Ascending aorta (tissue), 2 donors: ENCODE measurements around the gene STAM. TPM values are rescaled to one million over a fixed set of nuclear protein-coding genes. Genes with fewer than 3 reads are reported as not detected.
"Not testable (repeated sequence)": the region's sequence is repeated elsewhere in the genome, so short reads cannot be mapped to it uniquely, and the experiment has no call there.

Source experiments
- DNase-seq, 2 donors: peaks; one replicate each; pipeline ENCODE4 v3.0.0-alpha.2; 2019; ENCODE audit warnings: low spot score in 2 of 2
- H3K27ac ChIP-seq, 2 donors: fragments of 200-600 bp; sonication (generic); one replicate each; pipeline ENCODE4 v1.5.1; 2016 to 2017; ENCODE audit warnings: mild to moderate bottlenecking in 1 of 2
- H3K27me3 ChIP-seq: fragments of 200-600 bp; sonication (generic); one replicate; pipeline ENCODE4 v1.5.1; 2017
- H3K36me3 ChIP-seq, 2 donors: fragments of 200-600 bp; sonication (generic); one replicate each; pipeline ENCODE4 v1.5.1; 2016
- H3K4me1 ChIP-seq, 2 donors: fragments of 200-600 bp; sonication (generic); one replicate each; pipeline ENCODE4 v1.5.1; 2016 to 2017; ENCODE audit warnings: mild to moderate bottlenecking in 1 of 2
- H3K4me3 ChIP-seq, 2 donors: fragments of 200-600 bp; sonication (generic); one replicate each; pipeline ENCODE4 v1.5.1; 2016 to 2017; ENCODE audit warnings: mild to moderate bottlenecking in 1 of 2
- H3K9me3 ChIP-seq, 2 donors: fragments of 200-600 bp; sonication (generic); one replicate each; pipeline ENCODE4 v1.5.1; 2016
- intact Hi-C: fragments of 100-400 bp; cut with DNase I; formaldehyde crosslinking; loops from one replicate; pipeline ENCODE4 v1.15.1; 2023
- total RNA-seq: library from RNA; depleted of rRNA; stranded (reverse); fragments of >200 nt; gene quantifications from one replicate; pipeline ENCODE4 v1.1.0, GENCODE V29; 2016
- TF ChIP-seq, protein P1 (sequence below), 3 experiments: fragments of 200-600 bp in 2 of 3; fragments of 450-650 bp in 1 of 3; sonication (generic) in 2 of 3; IDR thresholded peaks; one replicate each; pipeline ENCODE4 v1.5.1; 2016 to 2019; ENCODE audit warnings: antibody characterized with exemption in 3 of 3, mild to moderate bottlenecking in 1 of 3, moderate library complexity in 1 of 3

The STAM gene
- total RNA-seq, 1 donor from 2014 or later, result 1.5 TPM

DNA sequence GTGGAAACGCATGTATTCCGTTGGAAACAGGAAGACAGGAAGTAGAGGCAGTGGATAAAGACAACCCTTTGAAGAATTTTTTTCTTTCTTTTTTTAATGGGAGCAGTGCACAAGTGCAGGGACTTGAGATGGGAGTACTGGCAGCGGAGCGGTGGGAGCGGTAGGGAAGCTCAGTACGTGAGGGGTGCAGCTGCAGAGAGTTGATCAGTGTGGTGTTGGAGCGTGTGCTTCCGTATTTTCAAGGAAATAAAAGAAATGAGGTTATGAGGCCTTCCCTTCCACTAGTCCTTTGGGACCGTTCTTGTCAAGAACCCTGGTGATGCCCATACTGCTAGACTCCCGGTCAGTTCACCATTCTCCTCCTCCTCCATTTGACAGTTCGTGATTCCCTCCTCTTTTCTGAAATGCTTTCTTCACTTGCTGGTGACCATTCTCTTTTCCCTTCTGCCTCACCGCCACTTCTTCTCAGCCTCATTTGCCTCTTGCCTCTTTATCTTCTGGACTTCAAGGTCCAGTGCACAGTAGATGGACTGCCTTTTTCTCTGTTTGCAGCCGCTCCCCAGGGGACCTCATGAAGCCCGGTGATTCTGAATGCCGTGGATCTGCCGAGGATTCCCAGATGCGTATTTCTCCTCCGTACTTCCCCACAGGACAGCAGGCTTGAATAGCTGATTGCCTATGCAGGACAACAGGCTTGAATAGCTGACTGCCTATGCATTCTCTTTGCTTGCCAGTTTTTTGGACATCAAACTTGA is 68.9 kb downstream of the STAM start:
- no peaks in the 10 kb centered on the region for H3K27me3 ChIP-seq
- no peaks in the 10 kb centered on the region for H3K9me3 ChIP-seq
- H3K4me3 ChIP-seq, result no peak overlapping the region
- no peak overlapping the region for H3K27ac ChIP-seq
- H3K36me3 ChIP-seq, result peaks cover 50 to 89% of the 10 kb centered on the region in 2 donors
- intact Hi-C loops, result no loop called here
- TF ChIP-seq, protein P1, sequence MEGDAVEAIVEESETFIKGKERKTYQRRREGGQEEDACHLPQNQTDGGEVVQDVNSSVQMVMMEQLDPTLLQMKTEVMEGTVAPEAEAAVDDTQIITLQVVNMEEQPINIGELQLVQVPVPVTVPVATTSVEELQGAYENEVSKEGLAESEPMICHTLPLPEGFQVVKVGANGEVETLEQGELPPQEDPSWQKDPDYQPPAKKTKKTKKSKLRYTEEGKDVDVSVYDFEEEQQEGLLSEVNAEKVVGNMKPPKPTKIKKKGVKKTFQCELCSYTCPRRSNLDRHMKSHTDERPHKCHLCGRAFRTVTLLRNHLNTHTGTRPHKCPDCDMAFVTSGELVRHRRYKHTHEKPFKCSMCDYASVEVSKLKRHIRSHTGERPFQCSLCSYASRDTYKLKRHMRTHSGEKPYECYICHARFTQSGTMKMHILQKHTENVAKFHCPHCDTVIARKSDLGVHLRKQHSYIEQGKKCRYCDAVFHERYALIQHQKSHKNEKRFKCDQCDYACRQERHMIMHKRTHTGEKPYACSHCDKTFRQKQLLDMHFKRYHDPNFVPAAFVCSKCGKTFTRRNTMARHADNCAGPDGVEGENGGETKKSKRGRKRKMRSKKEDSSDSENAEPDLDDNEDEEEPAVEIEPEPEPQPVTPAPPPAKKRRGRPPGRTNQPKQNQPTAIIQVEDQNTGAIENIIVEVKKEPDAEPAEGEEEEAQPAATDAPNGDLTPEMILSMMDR (IDR thresholded peaks at IDR 0.05), result no peak
- DNase-seq, result no peak
- no peaks in the 10 kb centered on the region for H3K4me1 ChIP-seq

DNA sequence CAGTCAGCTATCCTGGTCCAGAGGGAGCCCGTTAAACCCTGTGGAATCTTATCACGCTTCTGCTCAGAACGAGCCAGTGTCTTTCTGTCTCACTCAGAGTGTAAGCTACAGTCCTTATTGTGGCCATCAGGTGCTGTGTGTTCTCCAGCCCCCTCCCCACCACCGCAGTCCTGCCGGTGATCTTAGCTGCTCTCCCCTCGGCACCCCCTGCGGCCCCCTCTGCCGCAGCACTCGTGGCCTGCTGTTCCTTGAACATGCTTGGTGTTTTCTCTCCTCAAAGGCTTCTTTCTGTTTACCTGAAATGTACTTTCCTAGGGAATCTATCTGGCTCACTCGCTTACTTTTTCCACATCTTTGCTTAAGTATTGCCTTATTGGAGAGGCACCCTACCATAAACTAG is 69.8 kb downstream of the STAM start:
- intact Hi-C loops, result no loop called here
- Histone ChIP-seq H3K36me3 (peaks cover 47 to 80% of the 10 kb centered on the region in 2 donors), H3K9me3 (no peaks in the 10 kb centered on the region), H3K27me3 (no peaks in the 10 kb centered on the region), H3K4me1 (no peaks in the 10 kb centered on the region), H3K4me3 (no peak overlapping the region), H3K27ac (no peak overlapping the region)
- DNase-seq, result no peak
- TF ChIP-seq, protein P1 (IDR thresholded peaks at IDR 0.05), result no peak

DNA sequence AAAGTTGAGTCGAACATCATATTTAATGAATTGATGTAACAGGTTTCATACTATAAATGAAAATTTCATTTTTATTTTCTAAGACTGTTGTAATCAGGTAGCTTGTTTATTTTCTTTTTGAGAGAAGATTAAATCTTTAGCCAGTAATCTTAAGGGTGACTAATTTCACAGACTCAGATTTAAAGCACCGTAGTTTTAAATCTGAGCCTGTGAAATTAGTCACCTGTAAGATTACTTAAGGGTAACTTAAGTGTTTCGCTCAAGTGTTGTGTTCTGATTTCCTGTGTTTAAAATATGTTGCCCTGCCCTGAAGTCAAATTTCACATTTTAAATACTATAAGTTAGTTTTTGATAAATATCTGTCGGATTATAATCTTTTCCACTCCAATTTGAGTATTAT is 72.2 kb downstream of the STAM start:
- DNase-seq, result no peak
- Histone ChIP-seq H3K27ac (no peak overlapping the region), H3K4me1 (no peaks in the 10 kb centered on the region), H3K27me3 (no peaks in the 10 kb centered on the region), H3K9me3 (no peaks in the 10 kb centered on the region), H3K4me3 (no peak overlapping the region), H3K36me3 (peaks cover 33 to 58% of the 10 kb centered on the region in 2 donors)
- intact Hi-C loops, result no loop called here
- TF ChIP-seq, protein P1 (IDR thresholded peaks at IDR 0.05), result no peak

DNA sequence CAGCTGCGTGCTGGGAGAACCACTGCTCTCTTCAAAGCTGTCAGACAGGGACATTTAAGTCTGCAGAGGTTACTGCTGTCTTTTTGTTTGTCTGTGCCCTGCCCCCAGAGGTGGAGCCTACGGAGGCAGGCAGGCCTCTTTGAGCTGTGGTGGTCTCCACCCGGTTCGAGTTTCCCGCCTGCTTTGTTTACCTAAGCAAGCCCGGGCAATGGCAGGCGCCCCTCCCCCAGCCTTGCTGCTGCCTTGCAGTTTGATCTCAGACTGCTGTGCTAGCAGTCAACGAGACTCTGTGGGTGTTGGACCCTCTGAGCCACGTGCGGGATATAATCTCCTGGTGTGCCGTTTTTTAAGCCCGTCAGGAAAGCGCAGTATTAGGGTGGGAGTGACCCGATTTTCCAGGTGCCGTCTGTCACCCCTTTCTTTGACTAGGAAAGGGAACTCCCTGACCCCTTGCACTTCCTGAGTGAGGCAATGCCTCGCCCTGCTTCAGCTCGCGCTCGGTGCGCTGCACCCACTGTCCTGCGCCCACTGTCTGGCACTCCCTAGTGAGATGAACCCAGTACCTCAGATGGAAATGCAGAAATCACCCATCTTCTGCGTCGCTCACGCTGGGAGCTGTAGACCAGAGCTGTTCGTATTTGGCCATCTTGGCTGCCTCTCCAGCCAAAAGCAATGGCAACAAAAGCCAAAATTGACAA is 78.5 kb downstream of the STAM start:
- H3K4me3 ChIP-seq, H3K9me3 ChIP-seq, intact Hi-C loops, H3K4me1 ChIP-seq, DNase-seq, H3K27me3 ChIP-seq, H3K27ac ChIP-seq: not testable (repeated sequence)
- H3K36me3 ChIP-seq, result peaks cover 9 to 11% of the 10 kb centered on the region in 2 donors

DNA sequence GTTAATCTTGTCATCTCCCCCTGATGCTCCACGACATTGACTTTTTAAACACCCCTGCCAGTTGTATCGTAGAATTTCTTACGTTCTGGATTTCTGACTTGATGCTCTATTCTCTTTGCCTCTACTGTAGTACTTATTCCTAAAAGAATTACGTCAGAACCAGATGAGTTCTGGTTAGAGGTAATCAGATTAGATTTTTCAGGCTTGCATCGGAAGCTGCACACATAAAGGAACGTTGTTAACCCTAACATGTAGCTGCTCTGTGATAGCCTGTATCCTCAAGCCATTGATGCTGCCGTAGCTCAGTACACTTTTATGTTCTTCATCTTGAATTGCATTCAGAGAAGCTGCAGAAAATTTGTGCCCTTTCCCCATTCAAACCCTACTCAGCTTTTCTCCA is 81.8 kb downstream of the STAM start:
- no peak for DNase-seq
- Histone ChIP-seq H3K27me3 (no peaks in the 10 kb centered on the region), H3K27ac (no peak overlapping the region), H3K9me3 (no peaks in the 10 kb centered on the region), H3K4me1 (no peaks in the 10 kb centered on the region), H3K4me3 (no peak overlapping the region), H3K36me3 (peaks cover 7 to 9% of the 10 kb centered on the region in 2 donors)
- TF ChIP-seq, protein P1 (IDR thresholded peaks at IDR 0.05), result no peak
- intact Hi-C loops, result no loop called here

DNA sequence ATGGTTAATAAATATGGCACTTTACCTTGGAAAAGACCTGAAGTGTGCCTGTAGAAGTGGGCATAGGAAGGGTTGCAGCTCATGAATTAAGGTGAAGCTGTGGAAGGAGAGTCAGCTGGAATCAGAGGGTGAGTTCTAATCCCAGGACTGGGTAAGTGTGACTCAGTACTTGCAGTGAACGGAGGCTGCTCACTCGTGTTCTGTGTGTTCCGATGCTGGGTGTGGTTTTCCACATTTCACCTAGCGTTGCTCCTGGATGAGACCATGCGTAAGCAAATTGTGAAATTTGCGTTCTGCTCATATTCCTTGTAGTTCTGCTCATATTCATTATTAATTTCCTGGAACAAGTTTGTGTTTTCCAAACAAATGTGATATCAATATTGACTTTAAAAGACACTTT is 85.7 kb downstream of the STAM start:
- Histone ChIP-seq H3K9me3 (no peaks in the 10 kb centered on the region), H3K36me3 (no peaks in the 10 kb centered on the region), H3K27me3 (no peaks in the 10 kb centered on the region), H3K4me1 (no peaks in the 10 kb centered on the region), H3K27ac (no peak overlapping the region), H3K4me3 (no peak overlapping the region)
- TF ChIP-seq, protein P1 (IDR thresholded peaks at IDR 0.05), result no peak
- DNase-seq, result no peak
- intact Hi-C loops, result no loop called here
